ENCODE results near the gene GET3. TPM values are rescaled to one million over a fixed set of nuclear protein-coding genes. Genes with fewer than 3 reads are reported as not detected.

The GET3 gene
- total RNA-seq, 1 experiment from 2014 or later, result 69.9 TPM

GRCh38 chr19:12759686-12760085 is 22.4 kb downstream of the GET3 start:
- CTCF ChIA-PET, result interaction anchor here (0.6 to 2.2 kb wide), 4 partner anchors 14 to 68 kb away, joined by 3 to 16 read pairs (median 5); partner anchors contain the start of gene RNASEH2A
- in situ Hi-C loops (cut with HindIII; ENCODE audit: low pct_unique_long_range_greater_than_20kb, low sequenced_read_pairs), result no loop called here
- ATAC-seq, result no peak
- Histone ChIP-seq H3K4me3 (ENCODE audit: low read depth in 2 of 2, low read length in 2 of 2) (no peak overlapping the region), H3K4me1 (ENCODE audit: control insufficient read depth, insufficient read depth, low read length) (no peaks in the 10 kb centered on the region), H3K27ac (ENCODE audit: low read length) (no peak overlapping the region), H3K36me3 (ENCODE audit: control insufficient read depth, insufficient read depth, low read length) (no peaks in the 10 kb centered on the region), H3K27me3 (ENCODE audit: control insufficient read depth, insufficient read depth, low read length) (no peaks in the 10 kb centered on the region), H3K9me3 (ENCODE audit: control insufficient read depth, insufficient read depth, low read depth, low read length) (no peaks in the 10 kb centered on the region)
- intact Hi-C loops (cut with micrococcal nuclease; ENCODE audit: unreplicated experiment), result loop anchor here (5.0 kb wide), 1 partner anchor 38 kb away; no protein-coding TSS in a partner anchor
- no peak for TF ChIP-seq POLR2AphosphoS5 (IDR thresholded peaks at IDR 0.05; ENCODE audit: low read depth, low read length)
- TF ChIP-seq SIN3A (IDR thresholded peaks at IDR 0.05; ENCODE audit: borderline replicate concordance, insufficient read depth, low read depth, low read length), result no peak
- no peak for TF ChIP-seq REST (IDR thresholded peaks at IDR 0.05; ENCODE audit: insufficient read depth in 1 of 2, low read depth in 2 of 2, low read length in 1 of 2)
- no peak for TF ChIP-seq CTCF (IDR thresholded peaks at IDR 0.05)
- TF ChIP-seq TCF7L2 (IDR thresholded peaks at IDR 0.05; ENCODE audit: low read depth, low read length), result no peak
- no TSS peak for BruUV-seq (replicated peaks)
- POLR2A ChIA-PET, result interaction anchor here (0.5 kb wide), 1 partner anchor 98 kb away, joined by 4 read pairs; no protein-coding TSS in a partner anchor
- DNase-seq (ENCODE audit: low read depth, low spot score), result no peak

GRCh38 chr19:12763100-12763499 is 25.8 kb downstream of the GET3 start:
- Histone ChIP-seq H3K4me1 (ENCODE audit: control insufficient read depth, insufficient read depth, low read length) (no peaks in the 10 kb centered on the region), H3K36me3 (ENCODE audit: control insufficient read depth, insufficient read depth, low read length) (no peaks in the 10 kb centered on the region), H3K9me3 (ENCODE audit: control insufficient read depth, insufficient read depth, low read depth, low read length) (no peaks in the 10 kb centered on the region), H3K4me3 (ENCODE audit: low read depth in 2 of 2, low read length in 2 of 2) (no peak overlapping the region), H3K27me3 (ENCODE audit: control insufficient read depth, insufficient read depth, low read length) (no peaks in the 10 kb centered on the region), H3K27ac (ENCODE audit: low read length) (no peak overlapping the region)
- POLR2A ChIA-PET, result no interaction called here
- in situ Hi-C loops (cut with HindIII; ENCODE audit: low pct_unique_long_range_greater_than_20kb, low sequenced_read_pairs) (no loop called here), intact Hi-C loops (cut with micrococcal nuclease; ENCODE audit: unreplicated experiment) (loop anchor here (5.0 kb wide), 1 partner anchor 34 kb away; no protein-coding TSS in a partner anchor)
- TF ChIP-seq POLR2AphosphoS5 (IDR thresholded peaks at IDR 0.05; ENCODE audit: low read depth, low read length), result no peak
- CTCF ChIA-PET, result no interaction called here
- DNase-seq (ENCODE audit: low read depth, low spot score) (no peak), ATAC-seq (no peak)
- BruUV-seq (replicated peaks), result no TSS peak

GRCh38 chr19:12764698-12765097 is 27.4 kb downstream of the GET3 start:
- POLR2A ChIA-PET, result no interaction called here
- no peaks in the 10 kb centered on the region for H3K27me3 ChIP-seq (ENCODE audit: control insufficient read depth, insufficient read depth, low read length)
- in situ Hi-C loops (cut with HindIII; ENCODE audit: low pct_unique_long_range_greater_than_20kb, low sequenced_read_pairs) (no loop called here), intact Hi-C loops (cut with micrococcal nuclease; ENCODE audit: unreplicated experiment) (loop anchor here (5.0 kb wide), 1 partner anchor 33 kb away; no protein-coding TSS in a partner anchor)
- H3K4me3 ChIP-seq (ENCODE audit: low read depth in 2 of 2, low read length in 2 of 2), result no peak overlapping the region
- ATAC-seq (no peak), DNase-seq (ENCODE audit: low read depth, low spot score) (no peak)
- no peaks in the 10 kb centered on the region for H3K9me3 ChIP-seq (ENCODE audit: control insufficient read depth, insufficient read depth, low read depth, low read length)
- no peaks in the 10 kb centered on the region for H3K4me1 ChIP-seq (ENCODE audit: control insufficient read depth, insufficient read depth, low read length)
- TF ChIP-seq POLR2AphosphoS5 (IDR thresholded peaks at IDR 0.05; ENCODE audit: low read depth, low read length), result no peak
- no peak for TF ChIP-seq SIN3A (IDR thresholded peaks at IDR 0.05; ENCODE audit: borderline replicate concordance, insufficient read depth, low read depth, low read length)
- TF ChIP-seq CTCF (IDR thresholded peaks at IDR 0.05), result no peak
- TF ChIP-seq REST (IDR thresholded peaks at IDR 0.05; ENCODE audit: insufficient read depth in 1 of 2, low read depth in 2 of 2, low read length in 1 of 2), result no peak
- no peak for TF ChIP-seq TCF7L2 (IDR thresholded peaks at IDR 0.05; ENCODE audit: low read depth, low read length)
- no TSS peak for BruUV-seq (replicated peaks)
- no peak overlapping the region for H3K27ac ChIP-seq (ENCODE audit: low read length)
- H3K36me3 ChIP-seq (ENCODE audit: control insufficient read depth, insufficient read depth, low read length), result no peaks in the 10 kb centered on the region
- CTCF ChIA-PET, result interaction anchor here (0.6 to 1.4 kb wide), 3 partner anchors 28 to 80 kb away, joined by 4 to 12 read pairs (median 6); no protein-coding TSS in a partner anchor

Measured in Panc1 (cell line).